NCI-H2029 treated with DMSO at 0.1 percent for 48 hours (cell line): ENCODE data around the gene FAM76A.
A peak's percentile ranks its signal among the peaks of the same experiment; 100 is the strongest.
"Not testable (repeated sequence)": the region's sequence is repeated elsewhere in the genome, so short reads cannot be mapped to it uniquely, and the experiment has no call there.

Source experiments
- DNase-seq: peaks from one replicate; lab custom pipeline; 2025; lab: John Stamatoyannopoulos, UW

FAM76A gene

GRCh38 chr1:27724961-27725373 is 794 bp upstream of the FAM76A start:
- DNase-seq = peak; percentile 37

GRCh38 chr1:27726173-27727044 is 648 bp downstream of the FAM76A start:
- no peak for DNase-seq

- no peak for DNase-seq
These were observed 1.4 kb downstream of the FAM76A start for GRCh38 chr1:27727126-27727525.

- DNase-seq = no peak
These were observed 10.5 kb downstream of the FAM76A start for GRCh38 chr1:27736252-27736651.

- DNase-seq = no peak
These were observed 15.4 kb downstream of the FAM76A start for GRCh38 chr1:27741121-27741520.

GRCh38 chr1:27744556-27744955 is 18.8 kb downstream of the FAM76A start:
- DNase-seq = no peak

GRCh38 chr1:27745466-27745865 is 19.7 kb downstream of the FAM76A start:
- no peak for DNase-seq

- no peak for DNase-seq
These were observed 26.6 kb downstream of the FAM76A start for GRCh38 chr1:27752360-27752759.

GRCh38 chr1:27755286-27755685 is 29.5 kb downstream of the FAM76A start:
- no peak for DNase-seq

GRCh38 chr1:27755865-27756264 is 30.1 kb downstream of the FAM76A start:
- no peak for DNase-seq

GRCh38 chr1:27759236-27759635 is 33.5 kb downstream of the FAM76A start:
- DNase-seq = no peak

GRCh38 chr1:27760426-27760825 is 34.7 kb downstream of the FAM76A start:
- DNase-seq = no peak

- no peak for DNase-seq
These were observed 36.3 kb downstream of the FAM76A start for GRCh38 chr1:27762033-27762432.

- peak; percentile 6 for DNase-seq
These were observed 37.6 kb downstream of the FAM76A start for GRCh38 chr1:27763358-27763757.

- DNase-seq = no peak
These were observed 44.6 kb downstream of the FAM76A start for GRCh38 chr1:27770293-27770830.

GRCh38 chr1:27772036-27772931 is 46.5 kb downstream of the FAM76A start:
- no peak for DNase-seq

GRCh38 chr1:27772932-27773825 is 47.4 kb downstream of the FAM76A start, which contains the start of gene STX12:
TSS of gene STX12 (plus strand) at chr1:27773219. CDS start at chr1:27773308, 89 bp downstream.
- DNase-seq = peak; percentile 86

GRCh38 chr1:27773826-27774445 is 48.2 kb downstream of the FAM76A start:
- DNase-seq = no peak

- no peak for DNase-seq
These were observed 48.9 kb downstream of the FAM76A start for GRCh38 chr1:27774654-27775053.

- not testable (repeated sequence) for DNase-seq
These were observed 49.6 kb downstream of the FAM76A start for GRCh38 chr1:27775336-27775735.

- not testable (repeated sequence) for DNase-seq
These were observed 50.5 kb downstream of the FAM76A start for GRCh38 chr1:27776276-27776675.
